Smooth muscle cell (in vitro differentiated cells): ENCODE results near the gene DIRAS1. TPM values are rescaled to one million over a fixed set of nuclear protein-coding genes. Genes with fewer than 3 reads are reported as not detected.

ENCODE experiments used
- DNase-seq: peaks from one replicate; lab custom pipeline; 2025; ENCODE audit not compliant: unreplicated experiment; lab: John Stamatoyannopoulos, UW
- H2AFZ ChIP-seq: fragments of 200-600 bp; sonication (generic); 2 replicates; pipeline ENCODE4 v1.6.0; 2016; ENCODE audit warnings: antibody characterized with exemption, low read depth, mild to moderate bottlenecking
- H3F3A ChIP-seq: fragments of 200-600 bp; sonication (generic); 2 replicates; pipeline ENCODE4 v1.6.0; 2017; ENCODE audit warnings: antibody characterized with exemption, low read depth
- H3K27ac ChIP-seq: fragments of 200-600 bp; sonication (generic); 2 replicates; pipeline ENCODE4 v1.5.1; 2016; ENCODE audit warnings: low read depth, mild to moderate bottlenecking
- H3K27me3 ChIP-seq: fragments of 200-600 bp; sonication (generic); 2 replicates; pipeline ENCODE4 v1.6.1; 2016; ENCODE audit warnings: low read depth, mild to moderate bottlenecking
- H3K36me3 ChIP-seq: fragments of 200-600 bp; sonication (generic); 2 replicates; pipeline ENCODE4 v1.5.1; 2016; ENCODE audit warnings: low read depth
- H3K4me1 ChIP-seq: fragments of 200-600 bp; sonication (generic); 2 replicates; pipeline ENCODE4 v1.5.1; 2016; ENCODE audit warnings: low read depth
- H3K4me2 ChIP-seq: fragments of 200-600 bp; sonication (generic); 2 replicates; pipeline ENCODE4 v1.6.0; 2016; ENCODE audit warnings: mild to moderate bottlenecking
- H3K4me3 ChIP-seq: fragments of 200-600 bp; sonication (generic); 2 replicates; pipeline ENCODE4 v1.5.1; 2016; ENCODE audit warnings: mild to moderate bottlenecking
- H3K79me2 ChIP-seq: fragments of 200-600 bp; sonication (generic); 2 replicates; pipeline ENCODE4 v1.6.0; 2016; ENCODE audit warnings: low read depth, mild to moderate bottlenecking
- H3K9ac ChIP-seq: fragments of 200-600 bp; sonication (generic); 2 replicates; pipeline ENCODE4 v1.6.0; 2016; ENCODE audit warnings: low read depth
- H3K9me3 ChIP-seq: fragments of 200-600 bp; sonication (generic); replicated peaks from 2 replicates; pipeline ENCODE4 v1.5.1; 2016; ENCODE audit warnings: low read depth
- H4K20me1 ChIP-seq: fragments of 200-600 bp; sonication (generic); 2 replicates; pipeline ENCODE4 v1.6.0; 2016; ENCODE audit warnings: low read depth
- WGBS: methylation state at CpG from one replicate; pipeline ENCODE4 v1.1.7; 2016; ENCODE audit warnings: low lambda C conversion rate; 5-methylcytosine and 5-hydroxymethylcytosine counted together
- polyA plus RNA-seq: library from polyadenylated mRNA; unstranded; fragments of >200 nt; fragmentation: Nextera tagmentation; extraction: Ambion mirVana; gene quantifications from 2 replicates; pipeline ENCODE4 v1.2.1, GENCODE V29; 2016
- total RNA-seq: library from RNA; depleted of rRNA; stranded (reverse); fragments of >200 nt; gene quantifications from 2 replicates; pipeline ENCODE4 v1.2.3, GENCODE V29; 2014
- TF ChIP-seq, protein P1 (sequence below): fragments of 200-600 bp; sonication (generic); IDR thresholded peaks from 2 replicates; pipeline ENCODE4 v1.5.1; 2017; ENCODE audit warnings: borderline replicate concordance, mild to moderate bottlenecking, antibody characterized with exemption; ENCODE audit not compliant: insufficient read depth, poor library complexity, severe bottlenecking

The DIRAS1 gene
- total and polyA plus RNA-seq, 2 experiments from 2014 or later: 6.7 to 7.2 TPM

GRCh38 chr19:2719232-2719735 is 1.9 kb downstream of the DIRAS1 start:
- Histone ChIP-seq H3K4me1 (peaks cover 4% of the 10 kb centered on the region), H3K9ac (no peak overlapping the region), H4K20me1 (no peaks in the 10 kb centered on the region), H3K27me3 (no peaks in the 10 kb centered on the region), H3K27ac (no peak overlapping the region), H2AFZ (no peak overlapping the region), H3K36me3 (no peaks in the 10 kb centered on the region), H3K4me2 (no peak overlapping the region), H3K79me2 (no peaks in the 10 kb centered on the region), H3K9me3 (peaks cover 4% of the 10 kb centered on the region), H3K4me3 (no peak overlapping the region), H3F3A (no peaks in the 10 kb centered on the region)
- TF ChIP-seq, protein P1, sequence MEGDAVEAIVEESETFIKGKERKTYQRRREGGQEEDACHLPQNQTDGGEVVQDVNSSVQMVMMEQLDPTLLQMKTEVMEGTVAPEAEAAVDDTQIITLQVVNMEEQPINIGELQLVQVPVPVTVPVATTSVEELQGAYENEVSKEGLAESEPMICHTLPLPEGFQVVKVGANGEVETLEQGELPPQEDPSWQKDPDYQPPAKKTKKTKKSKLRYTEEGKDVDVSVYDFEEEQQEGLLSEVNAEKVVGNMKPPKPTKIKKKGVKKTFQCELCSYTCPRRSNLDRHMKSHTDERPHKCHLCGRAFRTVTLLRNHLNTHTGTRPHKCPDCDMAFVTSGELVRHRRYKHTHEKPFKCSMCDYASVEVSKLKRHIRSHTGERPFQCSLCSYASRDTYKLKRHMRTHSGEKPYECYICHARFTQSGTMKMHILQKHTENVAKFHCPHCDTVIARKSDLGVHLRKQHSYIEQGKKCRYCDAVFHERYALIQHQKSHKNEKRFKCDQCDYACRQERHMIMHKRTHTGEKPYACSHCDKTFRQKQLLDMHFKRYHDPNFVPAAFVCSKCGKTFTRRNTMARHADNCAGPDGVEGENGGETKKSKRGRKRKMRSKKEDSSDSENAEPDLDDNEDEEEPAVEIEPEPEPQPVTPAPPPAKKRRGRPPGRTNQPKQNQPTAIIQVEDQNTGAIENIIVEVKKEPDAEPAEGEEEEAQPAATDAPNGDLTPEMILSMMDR: no peak
- DNase-seq: no peak
- WGBS: 63% methylated on average over 6 of the region's 7 CpGs

DNA sequence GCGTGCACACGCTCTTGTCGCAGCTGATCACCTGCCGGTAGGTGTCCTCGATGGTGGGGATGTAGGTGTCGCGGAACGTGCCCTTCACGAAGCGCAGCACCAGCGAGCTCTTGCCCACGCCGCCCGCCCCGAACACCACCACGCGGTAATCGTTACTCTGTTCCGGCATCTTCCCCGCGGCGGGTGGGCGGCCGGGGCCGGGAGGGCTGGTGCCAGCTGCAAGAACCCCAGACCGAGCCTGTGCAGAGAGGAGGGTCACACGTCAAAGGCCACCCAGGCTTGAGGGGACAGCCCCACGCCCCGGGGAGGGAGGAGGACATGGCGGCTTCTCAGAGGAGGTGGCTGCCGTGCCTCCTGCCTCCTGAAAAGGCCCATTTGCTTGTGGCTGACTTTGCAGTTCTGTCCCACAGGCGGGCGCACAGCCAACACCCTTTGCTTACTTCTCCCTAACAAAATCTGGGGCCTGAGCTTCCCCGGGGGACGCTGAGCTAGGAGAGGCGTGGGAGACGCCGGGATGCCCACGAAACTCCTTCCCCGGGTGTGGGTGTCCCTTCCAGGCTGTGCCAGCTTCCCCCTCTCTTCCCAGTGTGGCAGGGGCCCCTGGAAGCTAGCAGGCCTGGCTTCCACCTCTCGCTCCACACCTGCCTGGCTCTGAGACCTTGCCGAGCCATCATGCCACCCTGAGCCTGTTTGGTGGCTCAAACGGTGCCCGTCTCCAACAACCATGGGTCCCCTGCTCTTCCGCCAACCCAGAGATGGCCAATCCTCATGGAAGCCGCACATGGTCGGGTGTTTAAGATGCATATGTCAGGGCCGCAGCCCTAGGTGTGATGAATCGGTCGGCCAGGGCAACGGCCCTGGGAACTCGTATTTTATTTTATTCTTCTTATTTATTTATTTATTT is 3.3 kb downstream of the DIRAS1 start:
- DNase-seq: no peak
- TF ChIP-seq, protein P1: no peak
- H3K4me1 ChIP-seq: peaks cover 4% of the 10 kb centered on the region

GRCh38 chr19:2716722-2717637 is 4.2 kb downstream of the DIRAS1 start:
- Histone ChIP-seq H3K4me3 (no peak overlapping the region), H4K20me1 (no peaks in the 10 kb centered on the region), H3K4me1 (peaks cover 4% of the 10 kb centered on the region), H3K27me3 (no peaks in the 10 kb centered on the region), H3F3A (no peaks in the 10 kb centered on the region), H3K79me2 (no peaks in the 10 kb centered on the region), H3K36me3 (no peaks in the 10 kb centered on the region), H3K9me3 (peaks cover 4% of the 10 kb centered on the region), H3K9ac (no peak overlapping the region), H3K4me2 (no peak overlapping the region), H3K27ac (no peak overlapping the region), H2AFZ (no peak overlapping the region)
- DNase-seq: no peak
- TF ChIP-seq, protein P1: no peak
- WGBS: 94% methylated on average over 37 of the region's 51 CpGs

More for the DNA sequence above, 3.3 kb downstream of the DIRAS1 start:
- H3K9me3 ChIP-seq: peaks cover 4% of the 10 kb centered on the region
- H3K9ac ChIP-seq: no peak overlapping the region
- no peak overlapping the region for H3K4me2 ChIP-seq
- H3K27ac ChIP-seq: no peak overlapping the region
- WGBS: 95% methylated on average over 29 of the region's 52 CpGs
- no peaks in the 10 kb centered on the region for H3K27me3 ChIP-seq
- H2AFZ ChIP-seq: no peak overlapping the region
- H3K36me3 ChIP-seq: no peaks in the 10 kb centered on the region
- H3F3A ChIP-seq: no peaks in the 10 kb centered on the region
- no peak overlapping the region for H3K4me3 ChIP-seq
- no peaks in the 10 kb centered on the region for H4K20me1 ChIP-seq
- no peaks in the 10 kb centered on the region for H3K79me2 ChIP-seq
